Measurements from ENCODE around the gene RNF157.

DNA sequence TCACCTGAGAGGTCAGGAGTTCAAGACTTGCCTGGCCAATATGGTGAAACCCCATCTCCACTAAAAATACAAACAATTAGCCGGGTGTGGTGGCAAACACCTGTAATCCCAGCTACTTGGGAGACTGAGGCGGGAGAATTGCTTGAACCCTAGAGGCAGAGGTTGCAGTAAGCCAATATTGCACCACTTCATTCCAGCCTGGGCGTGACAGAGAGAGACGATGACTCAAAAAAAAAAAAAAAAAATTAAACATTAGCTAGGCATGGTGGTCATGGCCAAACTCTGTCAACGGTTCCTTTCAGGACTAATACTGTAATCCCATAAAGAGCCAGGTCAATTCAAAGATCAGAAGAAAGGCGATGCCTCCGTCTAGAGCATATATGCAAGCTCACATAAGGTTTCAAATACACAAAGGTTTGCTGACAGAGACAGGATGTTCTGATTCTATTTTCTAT lies 2.4 kb downstream of the RNF157 start:
- TF ChIP-seq TARDBP (IDR thresholded peaks at IDR 0.05) (no peak), SUZ12 (IDR thresholded peaks at IDR 0.05) (no peak), BHLHE40 (IDR thresholded peaks at IDR 0.05; ENCODE audit: borderline replicate concordance) (no peak), SP1 (IDR thresholded peaks at IDR 0.05) (no peak), NFRKB (IDR thresholded peaks at IDR 0.05) (no peak)

Data from HEK293T (cell line).